GM12878 (cell line): ENCODE results near the gene SBDS.

ENCODE experiments used
- NFIC ChIP-seq: IDR thresholded peaks from 2 replicates; pipeline ENCODE4 v1.6.1; 2012; ENCODE audit warnings: low read depth, mild to moderate bottlenecking, inconsistent platforms, low read length, moderate library complexity
- TF ChIP-seq, protein P1 (sequence below): IDR thresholded peaks from 2 replicates; pipeline ENCODE4 v1.6.1; 2011; ENCODE audit warnings: borderline replicate concordance, low read depth, mild to moderate bottlenecking, moderate library complexity, mixed read lengths, low read length; ENCODE audit not compliant: insufficient read depth; ENCODE audit errors: extremely low read length
- TF ChIP-seq, protein P2 (sequence below): fragments of 450-650 bp; IDR thresholded peaks from 2 replicates; pipeline ENCODE4 v1.6.1; 2017; ENCODE audit warnings: mild to moderate bottlenecking, moderate library complexity
- TF ChIP-seq, protein P3 (sequence below): IDR thresholded peaks from 2 replicates; pipeline ENCODE4 v1.6.1; 2012; ENCODE audit warnings: low read depth, low read length, improper control_type of control experiment
- TF ChIP-seq, protein P4 (sequence below), 3 experiments: IDR thresholded peaks in 2 of 3; conservative IDR thresholded peaks in 1 of 3; 2 replicates each; pipeline ENCODE4 v1.5.1; 2011; ENCODE audit warnings: low read depth in 3 of 3, low read length in 3 of 3, mild to moderate bottlenecking in 3 of 3, control low read depth in 2 of 3, moderate library complexity in 2 of 3, inconsistent platforms in 1 of 3, mixed read lengths in 1 of 3; ENCODE audit not compliant: control insufficient read depth in 2 of 3, insufficient read depth in 1 of 3; ENCODE audit errors: extremely low read depth in 1 of 3

DNA sequence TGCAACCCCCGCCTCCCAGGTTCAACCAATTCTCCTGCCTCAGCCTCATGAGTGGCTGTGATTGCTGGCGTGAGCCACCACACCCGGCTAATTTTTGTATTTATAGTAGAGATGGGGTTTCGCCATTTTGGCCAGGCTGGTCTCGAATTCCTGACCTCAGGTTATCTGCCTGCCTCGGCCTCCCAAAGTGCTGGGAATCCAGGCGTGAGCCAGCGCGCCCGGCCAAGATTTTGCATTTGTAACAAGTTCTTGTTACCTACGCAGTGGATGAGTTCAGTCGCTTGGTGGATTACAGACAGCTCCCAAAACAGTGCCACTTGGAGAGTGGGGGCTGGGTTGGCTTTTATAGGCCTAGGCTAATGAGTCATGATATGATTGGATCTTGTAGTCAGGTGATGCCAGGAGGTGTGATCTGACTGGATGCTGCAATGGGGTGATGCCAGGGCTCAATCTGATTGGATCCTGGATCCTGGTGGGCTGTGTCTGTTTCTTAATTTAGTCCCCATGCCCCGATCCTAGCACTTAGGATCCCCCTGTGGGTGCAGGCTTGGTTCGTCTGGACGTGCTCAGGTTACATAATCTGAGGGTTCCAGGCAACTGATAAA lies 20.3 kb downstream of the SBDS start:
- TF ChIP-seq, protein P1, sequence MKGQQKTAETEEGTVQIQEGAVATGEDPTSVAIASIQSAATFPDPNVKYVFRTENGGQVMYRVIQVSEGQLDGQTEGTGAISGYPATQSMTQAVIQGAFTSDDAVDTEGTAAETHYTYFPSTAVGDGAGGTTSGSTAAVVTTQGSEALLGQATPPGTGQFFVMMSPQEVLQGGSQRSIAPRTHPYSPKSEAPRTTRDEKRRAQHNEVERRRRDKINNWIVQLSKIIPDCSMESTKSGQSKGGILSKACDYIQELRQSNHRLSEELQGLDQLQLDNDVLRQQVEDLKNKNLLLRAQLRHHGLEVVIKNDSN, result no peak
- TF ChIP-seq, protein P2, sequence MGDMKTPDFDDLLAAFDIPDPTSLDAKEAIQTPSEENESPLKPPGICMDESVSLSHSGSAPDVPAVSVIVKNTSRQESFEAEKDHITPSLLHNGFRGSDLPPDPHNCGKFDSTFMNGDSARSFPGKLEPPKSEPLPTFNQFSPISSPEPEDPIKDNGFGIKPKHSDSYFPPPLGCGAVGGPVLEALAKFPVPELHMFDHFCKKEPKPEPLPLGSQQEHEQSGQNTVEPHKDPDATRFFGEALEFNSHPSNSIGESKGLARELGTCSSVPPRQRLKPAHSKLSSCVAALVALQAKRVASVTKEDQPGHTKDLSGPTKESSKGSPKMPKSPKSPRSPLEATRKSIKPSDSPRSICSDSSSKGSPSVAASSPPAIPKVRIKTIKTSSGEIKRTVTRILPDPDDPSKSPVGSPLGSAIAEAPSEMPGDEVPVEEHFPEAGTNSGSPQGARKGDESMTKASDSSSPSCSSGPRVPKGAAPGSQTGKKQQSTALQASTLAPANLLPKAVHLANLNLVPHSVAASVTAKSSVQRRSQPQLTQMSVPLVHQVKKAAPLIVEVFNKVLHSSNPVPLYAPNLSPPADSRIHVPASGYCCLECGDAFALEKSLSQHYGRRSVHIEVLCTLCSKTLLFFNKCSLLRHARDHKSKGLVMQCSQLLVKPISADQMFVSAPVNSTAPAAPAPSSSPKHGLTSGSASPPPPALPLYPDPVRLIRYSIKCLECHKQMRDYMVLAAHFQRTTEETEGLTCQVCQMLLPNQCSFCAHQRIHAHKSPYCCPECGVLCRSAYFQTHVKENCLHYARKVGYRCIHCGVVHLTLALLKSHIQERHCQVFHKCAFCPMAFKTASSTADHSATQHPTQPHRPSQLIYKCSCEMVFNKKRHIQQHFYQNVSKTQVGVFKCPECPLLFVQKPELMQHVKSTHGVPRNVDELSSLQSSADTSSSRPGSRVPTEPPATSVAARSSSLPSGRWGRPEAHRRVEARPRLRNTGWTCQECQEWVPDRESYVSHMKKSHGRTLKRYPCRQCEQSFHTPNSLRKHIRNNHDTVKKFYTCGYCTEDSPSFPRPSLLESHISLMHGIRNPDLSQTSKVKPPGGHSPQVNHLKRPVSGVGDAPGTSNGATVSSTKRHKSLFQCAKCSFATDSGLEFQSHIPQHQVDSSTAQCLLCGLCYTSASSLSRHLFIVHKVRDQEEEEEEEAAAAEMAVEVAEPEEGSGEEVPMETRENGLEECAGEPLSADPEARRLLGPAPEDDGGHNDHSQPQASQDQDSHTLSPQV, result no peak
- no peak for TF ChIP-seq NFIC
- TF ChIP-seq, protein P3, sequence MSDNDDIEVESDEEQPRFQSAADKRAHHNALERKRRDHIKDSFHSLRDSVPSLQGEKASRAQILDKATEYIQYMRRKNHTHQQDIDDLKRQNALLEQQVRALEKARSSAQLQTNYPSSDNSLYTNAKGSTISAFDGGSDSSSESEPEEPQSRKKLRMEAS, result no peak
- TF ChIP-seq, protein P4, sequence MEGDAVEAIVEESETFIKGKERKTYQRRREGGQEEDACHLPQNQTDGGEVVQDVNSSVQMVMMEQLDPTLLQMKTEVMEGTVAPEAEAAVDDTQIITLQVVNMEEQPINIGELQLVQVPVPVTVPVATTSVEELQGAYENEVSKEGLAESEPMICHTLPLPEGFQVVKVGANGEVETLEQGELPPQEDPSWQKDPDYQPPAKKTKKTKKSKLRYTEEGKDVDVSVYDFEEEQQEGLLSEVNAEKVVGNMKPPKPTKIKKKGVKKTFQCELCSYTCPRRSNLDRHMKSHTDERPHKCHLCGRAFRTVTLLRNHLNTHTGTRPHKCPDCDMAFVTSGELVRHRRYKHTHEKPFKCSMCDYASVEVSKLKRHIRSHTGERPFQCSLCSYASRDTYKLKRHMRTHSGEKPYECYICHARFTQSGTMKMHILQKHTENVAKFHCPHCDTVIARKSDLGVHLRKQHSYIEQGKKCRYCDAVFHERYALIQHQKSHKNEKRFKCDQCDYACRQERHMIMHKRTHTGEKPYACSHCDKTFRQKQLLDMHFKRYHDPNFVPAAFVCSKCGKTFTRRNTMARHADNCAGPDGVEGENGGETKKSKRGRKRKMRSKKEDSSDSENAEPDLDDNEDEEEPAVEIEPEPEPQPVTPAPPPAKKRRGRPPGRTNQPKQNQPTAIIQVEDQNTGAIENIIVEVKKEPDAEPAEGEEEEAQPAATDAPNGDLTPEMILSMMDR (IDR thresholded peaks at IDR 0.05 in 2 of 3, conservative IDR thresholded peaks at IDR 0.05 in 1 of 3; ENCODE audit: control insufficient read depth in 2 of 3, extremely low read depth in 1 of 3, insufficient read depth in 1 of 3, low read depth in 3 of 3, low read length in 3 of 3), result no peak
